ENCODE data around the gene ZBTB7C. TPM values are rescaled to one million over a fixed set of nuclear protein-coding genes. Genes with fewer than 3 reads are reported as not detected.
"Not testable (repeated sequence)": the region's sequence is repeated elsewhere in the genome, so short reads cannot be mapped to it uniquely, and the experiment has no call there.

Gene ZBTB7C
- total RNA-seq, 4 donors from 2014 or later = 38.2 to 92.3 (median 52.4) TPM

GRCh38 chr18:48292782-48293424, 116.3 kb downstream of the ZBTB7C start:
- Histone ChIP-seq H3K27ac (no peak overlapping the region), H3K27me3 (no peaks in the 10 kb centered on the region), H3K36me3 (no peaks in the 10 kb centered on the region), H3K4me1 (peaks cover 19 to 27% (median 19%) of the 10 kb centered on the region in 3 donors), H3K9me3 (no peaks in the 10 kb centered on the region), H3K4me3 (no peak overlapping the region)
- WGBS, 2 donors = 72 to 84% methylated on average over 4 of the region's 4 CpGs
- no peak for TF ChIP-seq POLR2A (IDR thresholded peaks at IDR 0.05)
- TF ChIP-seq, protein P1, sequence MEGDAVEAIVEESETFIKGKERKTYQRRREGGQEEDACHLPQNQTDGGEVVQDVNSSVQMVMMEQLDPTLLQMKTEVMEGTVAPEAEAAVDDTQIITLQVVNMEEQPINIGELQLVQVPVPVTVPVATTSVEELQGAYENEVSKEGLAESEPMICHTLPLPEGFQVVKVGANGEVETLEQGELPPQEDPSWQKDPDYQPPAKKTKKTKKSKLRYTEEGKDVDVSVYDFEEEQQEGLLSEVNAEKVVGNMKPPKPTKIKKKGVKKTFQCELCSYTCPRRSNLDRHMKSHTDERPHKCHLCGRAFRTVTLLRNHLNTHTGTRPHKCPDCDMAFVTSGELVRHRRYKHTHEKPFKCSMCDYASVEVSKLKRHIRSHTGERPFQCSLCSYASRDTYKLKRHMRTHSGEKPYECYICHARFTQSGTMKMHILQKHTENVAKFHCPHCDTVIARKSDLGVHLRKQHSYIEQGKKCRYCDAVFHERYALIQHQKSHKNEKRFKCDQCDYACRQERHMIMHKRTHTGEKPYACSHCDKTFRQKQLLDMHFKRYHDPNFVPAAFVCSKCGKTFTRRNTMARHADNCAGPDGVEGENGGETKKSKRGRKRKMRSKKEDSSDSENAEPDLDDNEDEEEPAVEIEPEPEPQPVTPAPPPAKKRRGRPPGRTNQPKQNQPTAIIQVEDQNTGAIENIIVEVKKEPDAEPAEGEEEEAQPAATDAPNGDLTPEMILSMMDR (IDR thresholded peaks at IDR 0.05) = no peak
- intact Hi-C loops (cut with DNase I) = no loop called here
- DNase-seq = no peak

GRCh38 chr18:48292229-48292628, 117.0 kb downstream of the ZBTB7C start:
- Histone ChIP-seq H3K27me3 (no peaks in the 10 kb centered on the region), H3K36me3 (no peaks in the 10 kb centered on the region), H3K4me1 (peaks cover 19 to 25% (median 19%) of the 10 kb centered on the region in 3 donors), H3K27ac (no peak overlapping the region), H3K4me3 (no peak overlapping the region), H3K9me3 (no peaks in the 10 kb centered on the region)
- TF ChIP-seq, protein P1 (IDR thresholded peaks at IDR 0.05) = no peak
- TF ChIP-seq POLR2A (IDR thresholded peaks at IDR 0.05) = no peak
- 78 to 79% methylated on average over 3 of the region's 4 CpGs for WGBS, 2 donors
- DNase-seq = no peak
- intact Hi-C loops (cut with DNase I) = no loop called here

DNA sequence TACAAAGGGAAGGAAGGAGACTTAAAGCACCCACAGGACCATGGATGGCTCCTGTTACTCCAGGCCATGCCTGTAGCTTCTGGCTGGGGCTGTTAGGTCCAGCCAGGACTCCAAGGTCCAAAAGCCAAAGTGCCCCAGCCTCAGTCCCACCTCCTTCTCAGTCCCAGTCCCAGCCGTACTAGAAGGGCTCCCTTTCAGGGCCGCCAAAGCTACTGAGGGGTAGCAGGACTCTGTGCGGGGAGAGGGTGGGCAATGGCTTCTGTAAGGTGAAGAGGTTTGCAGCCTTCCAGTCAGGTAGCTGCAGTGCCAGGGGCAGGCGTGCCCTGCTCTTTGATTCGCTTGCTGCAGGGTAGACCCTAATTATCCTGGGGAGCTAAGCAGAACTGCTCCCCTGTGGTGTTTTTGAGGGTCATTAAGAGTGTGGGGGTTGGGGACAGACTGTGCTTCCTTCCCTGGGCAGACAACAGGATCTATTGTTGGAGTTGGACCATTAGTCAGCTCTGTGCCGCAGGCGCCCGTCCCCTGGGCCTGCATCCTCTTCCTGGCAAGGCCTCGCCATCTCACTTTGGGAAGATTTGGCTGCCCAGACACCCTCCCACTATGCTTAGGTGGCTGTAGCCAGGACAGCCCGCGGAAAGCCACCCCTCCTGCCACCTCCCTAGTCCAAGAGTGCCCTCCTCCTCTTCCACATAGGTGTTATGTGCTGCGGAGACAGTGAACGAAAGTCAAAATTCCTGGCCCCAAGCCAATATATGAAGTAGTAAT, 118.8 kb downstream of the ZBTB7C start:
- no peaks in the 10 kb centered on the region for H3K27me3 ChIP-seq
- H3K4me1 ChIP-seq = peaks cover 16 to 17% (median 16%) of the 10 kb centered on the region in 3 donors
- no peak overlapping the region for H3K4me3 ChIP-seq
- no peak overlapping the region for H3K27ac ChIP-seq
- TF ChIP-seq POLR2A (IDR thresholded peaks at IDR 0.05) = no peak
- TF ChIP-seq, protein P1 (IDR thresholded peaks at IDR 0.05) = no peak
- no peak for DNase-seq
- no peaks in the 10 kb centered on the region for H3K36me3 ChIP-seq
- intact Hi-C loops (cut with DNase I) = no loop called here
- WGBS, 2 donors = 85 to 87% methylated on average over 6 to 7 of the region's 13 CpGs
- no peaks in the 10 kb centered on the region for H3K9me3 ChIP-seq

DNA sequence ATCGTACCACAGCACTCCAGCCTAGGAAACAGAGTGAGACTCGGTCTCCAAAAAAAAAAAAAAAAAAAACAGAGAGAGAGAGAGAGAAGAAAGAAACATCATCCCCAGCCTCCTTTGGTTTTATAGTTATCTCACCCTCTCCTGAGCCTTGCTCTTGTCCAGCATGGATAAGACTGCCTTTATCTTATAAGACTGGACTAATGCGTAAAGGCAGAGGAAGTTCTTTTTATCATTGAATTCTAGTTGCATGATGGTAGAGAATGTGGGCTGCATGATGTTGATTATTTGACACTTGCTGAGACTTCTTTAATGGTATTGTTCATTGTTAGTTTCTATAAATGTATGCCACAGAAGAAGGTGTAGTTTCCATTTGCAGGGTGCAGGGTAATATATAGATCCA, 124.4 kb downstream of the ZBTB7C start:
- no peak for DNase-seq
- H3K4me1 ChIP-seq = no peaks in the 10 kb centered on the region
- no peak overlapping the region for H3K4me3 ChIP-seq
- intact Hi-C loops (cut with DNase I) = no loop called here
- TF ChIP-seq POLR2A (IDR thresholded peaks at IDR 0.05) = no peak
- TF ChIP-seq, protein P1 (IDR thresholded peaks at IDR 0.05) = no peak
- no peaks in the 10 kb centered on the region for H3K27me3 ChIP-seq
- H3K27ac ChIP-seq = no peak overlapping the region
- H3K9me3 ChIP-seq = no peaks in the 10 kb centered on the region
- 90 to 93% methylated on average over 2 to 3 of the region's 3 CpGs for WGBS, 2 donors
- H3K36me3 ChIP-seq = no peaks in the 10 kb centered on the region

- 84 to 93% methylated on average over 5 of the region's 5 CpGs for WGBS, 2 donors
- H3K4me1 ChIP-seq; intact Hi-C loops (cut with DNase I); H3K27me3 ChIP-seq; H3K27ac ChIP-seq; H3K36me3 ChIP-seq; H3K4me3 ChIP-seq; H3K9me3 ChIP-seq; DNase-seq: not testable (repeated sequence)
Measured at GRCh38 chr18:48284011-48284410, 125.2 kb downstream of the ZBTB7C start.

GRCh38 chr18:48281460-48281859, 127.7 kb downstream of the ZBTB7C start:
- H3K9me3 ChIP-seq; H3K27ac ChIP-seq; H3K36me3 ChIP-seq; H3K27me3 ChIP-seq; intact Hi-C loops (cut with DNase I); H3K4me1 ChIP-seq; H3K4me3 ChIP-seq; DNase-seq: not testable (repeated sequence)

Measured in esophagus squamous epithelium (tissue), 5 donors.